ENCODE measurements around the gene SUCLG2. TPM values are rescaled to one million over a fixed set of nuclear protein-coding genes. Genes with fewer than 3 reads are reported as not detected.

SUCLG2 gene
- polyA plus RNA-seq, 1 donor (not counting 4 experiments of a cell fraction or from before 2014, with no cell fraction given), result 26.7 TPM

DNA sequence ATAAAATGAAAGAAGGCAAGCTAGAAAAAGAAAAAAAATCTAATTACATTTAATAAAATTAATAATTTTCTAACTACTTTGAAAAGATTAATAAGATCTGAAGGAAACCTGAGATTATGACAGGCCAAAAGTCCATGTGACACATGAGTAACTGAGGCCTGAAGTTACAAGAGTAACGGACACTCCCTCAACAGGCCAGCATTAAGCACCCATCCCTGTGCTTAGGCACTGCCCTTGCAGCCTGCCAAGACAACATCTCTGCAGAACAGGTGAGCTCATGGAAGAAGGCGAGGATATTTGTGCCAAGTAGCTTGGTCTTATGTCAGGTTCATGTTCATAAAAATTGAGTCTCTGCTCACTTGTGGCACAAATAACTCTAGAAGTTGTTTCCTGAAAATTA, 31.8 kb downstream of the SUCLG2 start:
- Histone ChIP-seq H3K27ac (ENCODE audit: control insufficient read depth, insufficient read depth, low read length) (no peak overlapping the region), H4K20me1 (ENCODE audit: control insufficient read depth, extremely low read depth, insufficient read depth, low read length) (no peaks in the 10 kb centered on the region), H3K9me3 (ENCODE audit: control insufficient read depth, low read depth, low read length) (no peaks in the 10 kb centered on the region), H3K9ac (ENCODE audit: control insufficient read depth, extremely low read depth, insufficient read depth, low read length) (no peak overlapping the region), H3K27me3 (ENCODE audit: control insufficient read depth, extremely low read depth, insufficient read depth, low read length) (no peaks in the 10 kb centered on the region), H2AFZ (ENCODE audit: control insufficient read depth, low read length) (no peak overlapping the region), H3K79me2 (ENCODE audit: control insufficient read depth, insufficient read depth, low read length) (peaks cover 4% of the 10 kb centered on the region), H3K4me1 (ENCODE audit: control insufficient read depth, extremely low read depth, insufficient read depth, low read length) (no peaks in the 10 kb centered on the region), H3K36me3 (ENCODE audit: control insufficient read depth in 2 of 2, extremely low read depth in 1 of 2, insufficient read depth in 2 of 2, low read length in 2 of 2) (peaks cover 0 to 6% of the 10 kb centered on the region in 2 experiments), H3K9me1 (ENCODE audit: control insufficient read depth, extremely low read depth, insufficient read depth, low read length) (no peaks in the 10 kb centered on the region), H3K4me2 (ENCODE audit: control insufficient read depth, extremely low read depth, insufficient read depth, low read depth, low read length) (no peak overlapping the region), H3K4me3 (ENCODE audit: control insufficient read depth in 2 of 3, extremely low read depth in 1 of 3, insufficient read depth in 2 of 3, low read depth in 1 of 3, low read length in 3 of 3) (no peak overlapping the region)
- dilution Hi-C loops (cut with MboI; ENCODE audit: extremely low pct_ligation_motif_present, low sequenced_read_pairs), result no loop called here
- no peak for DNase-seq (ENCODE audit: low read depth, low spot score)
- TF ChIP-seq EZH2 (IDR thresholded peaks at IDR 0.05; ENCODE audit: low read length), result no peak
- TF ChIP-seq, protein P1, sequence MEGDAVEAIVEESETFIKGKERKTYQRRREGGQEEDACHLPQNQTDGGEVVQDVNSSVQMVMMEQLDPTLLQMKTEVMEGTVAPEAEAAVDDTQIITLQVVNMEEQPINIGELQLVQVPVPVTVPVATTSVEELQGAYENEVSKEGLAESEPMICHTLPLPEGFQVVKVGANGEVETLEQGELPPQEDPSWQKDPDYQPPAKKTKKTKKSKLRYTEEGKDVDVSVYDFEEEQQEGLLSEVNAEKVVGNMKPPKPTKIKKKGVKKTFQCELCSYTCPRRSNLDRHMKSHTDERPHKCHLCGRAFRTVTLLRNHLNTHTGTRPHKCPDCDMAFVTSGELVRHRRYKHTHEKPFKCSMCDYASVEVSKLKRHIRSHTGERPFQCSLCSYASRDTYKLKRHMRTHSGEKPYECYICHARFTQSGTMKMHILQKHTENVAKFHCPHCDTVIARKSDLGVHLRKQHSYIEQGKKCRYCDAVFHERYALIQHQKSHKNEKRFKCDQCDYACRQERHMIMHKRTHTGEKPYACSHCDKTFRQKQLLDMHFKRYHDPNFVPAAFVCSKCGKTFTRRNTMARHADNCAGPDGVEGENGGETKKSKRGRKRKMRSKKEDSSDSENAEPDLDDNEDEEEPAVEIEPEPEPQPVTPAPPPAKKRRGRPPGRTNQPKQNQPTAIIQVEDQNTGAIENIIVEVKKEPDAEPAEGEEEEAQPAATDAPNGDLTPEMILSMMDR (optimal IDR thresholded peaks at IDR 0.05 in 1 of 3, IDR thresholded peaks at IDR 0.05 in 1 of 3, conservative IDR thresholded peaks at IDR 0.05 in 1 of 3; ENCODE audit: extremely low read depth in 1 of 3, insufficient read depth in 2 of 3, low read length in 3 of 3), result no peak
- FAIRE-seq, result no peak

DNA sequence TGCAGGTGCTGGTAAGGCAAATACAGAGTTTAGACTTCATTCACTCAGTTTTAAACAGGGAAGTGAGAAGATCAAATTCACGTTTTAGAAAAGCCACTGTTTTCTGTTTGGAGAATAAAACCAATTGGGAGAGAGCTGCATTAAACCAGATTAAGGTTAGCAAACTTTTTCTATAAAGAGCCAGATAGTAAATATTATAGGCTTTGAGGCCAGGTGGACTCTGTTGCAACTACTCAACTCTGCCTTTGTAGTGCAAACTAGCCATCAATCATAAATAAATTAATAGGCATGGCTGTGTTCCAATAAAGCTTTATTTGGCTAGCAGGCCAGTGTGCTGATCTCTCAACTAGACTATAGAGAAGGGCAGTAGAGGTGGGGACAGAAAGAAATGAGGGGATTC, 33.5 kb downstream of the SUCLG2 start:
- no peaks in the 10 kb centered on the region for H3K9me1 ChIP-seq (ENCODE audit: control insufficient read depth, extremely low read depth, insufficient read depth, low read length)
- no peak overlapping the region for H2AFZ ChIP-seq (ENCODE audit: control insufficient read depth, low read length)
- FAIRE-seq (no peak), DNase-seq (ENCODE audit: low read depth, low spot score) (no peak)
- H3K27ac ChIP-seq (ENCODE audit: control insufficient read depth, insufficient read depth, low read length), result no peak overlapping the region
- no peak overlapping the region for H3K9ac ChIP-seq (ENCODE audit: control insufficient read depth, extremely low read depth, insufficient read depth, low read length)
- no peak overlapping the region for H3K4me2 ChIP-seq (ENCODE audit: control insufficient read depth, extremely low read depth, insufficient read depth, low read depth, low read length)
- peaks cover 0 to 6% of the 10 kb centered on the region in 2 experiments for H3K36me3 ChIP-seq (ENCODE audit: control insufficient read depth in 2 of 2, extremely low read depth in 1 of 2, insufficient read depth in 2 of 2, low read length in 2 of 2)
- no peaks in the 10 kb centered on the region for H3K9me3 ChIP-seq (ENCODE audit: control insufficient read depth, low read depth, low read length)
- dilution Hi-C loops (cut with MboI; ENCODE audit: extremely low pct_ligation_motif_present, low sequenced_read_pairs), result no loop called here
- H3K4me1 ChIP-seq (ENCODE audit: control insufficient read depth, extremely low read depth, insufficient read depth, low read length), result no peaks in the 10 kb centered on the region
- peaks cover 4% of the 10 kb centered on the region for H3K79me2 ChIP-seq (ENCODE audit: control insufficient read depth, insufficient read depth, low read length)
- no peak for TF ChIP-seq EZH2 (IDR thresholded peaks at IDR 0.05; ENCODE audit: low read length)
- TF ChIP-seq, protein P1 (optimal IDR thresholded peaks at IDR 0.05 in 1 of 3, IDR thresholded peaks at IDR 0.05 in 1 of 3, conservative IDR thresholded peaks at IDR 0.05 in 1 of 3; ENCODE audit: extremely low read depth in 1 of 3, insufficient read depth in 2 of 3, low read length in 3 of 3), result no peak
- H3K4me3 ChIP-seq (ENCODE audit: control insufficient read depth in 2 of 3, extremely low read depth in 1 of 3, insufficient read depth in 2 of 3, low read depth in 1 of 3, low read length in 3 of 3), result no peak overlapping the region
- H3K27me3 ChIP-seq (ENCODE audit: control insufficient read depth, extremely low read depth, insufficient read depth, low read length), result no peaks in the 10 kb centered on the region
- no peaks in the 10 kb centered on the region for H4K20me1 ChIP-seq (ENCODE audit: control insufficient read depth, extremely low read depth, insufficient read depth, low read length)
